Tongue (tissue), 2 donors: Measurements from ENCODE around the gene CMKLR1. TPM values are rescaled to one million over a fixed set of nuclear protein-coding genes. Genes with fewer than 3 reads are reported as not detected.

Source experiments
- DNase-seq: peaks from one replicate; pipeline ENCODE4 v3.0.0-alpha.2; 2015
- total RNA-seq: library from RNA; depleted of rRNA; stranded (reverse); fragments of >200 nt; gene quantifications from one replicate; pipeline ENCODE4 v1.2.3, GENCODE V29; 2014

The CMKLR1 gene
- total RNA-seq, 1 donor from 2014 or later = 6.1 TPM

DNA sequence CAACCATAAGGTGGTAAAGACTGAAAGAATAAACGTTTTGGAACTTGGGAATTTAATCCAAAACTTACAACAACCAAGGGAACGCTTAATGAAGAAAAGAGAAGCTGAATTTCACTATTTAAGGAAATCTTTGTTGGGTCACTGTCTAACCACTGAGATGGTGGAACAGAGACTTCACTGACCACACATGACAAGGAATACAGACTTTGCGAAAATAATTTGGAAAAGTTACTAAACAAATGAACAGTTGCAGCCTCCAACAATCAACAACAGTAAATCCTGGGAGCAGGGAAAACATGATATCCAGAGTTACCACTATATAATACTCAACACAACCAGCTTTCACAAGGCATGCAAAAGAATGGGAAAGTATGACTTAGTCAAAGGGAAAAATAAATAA lies 79.1 kb downstream of the CMKLR1 start:
- no peak for DNase-seq

GRCh38 chr12:108257610-108258106 lies 81.5 kb downstream of the CMKLR1 start:
- no peak for DNase-seq

GRCh38 chr12:108257004-108257403 lies 82.1 kb downstream of the CMKLR1 start:
- no peak for DNase-seq

DNA sequence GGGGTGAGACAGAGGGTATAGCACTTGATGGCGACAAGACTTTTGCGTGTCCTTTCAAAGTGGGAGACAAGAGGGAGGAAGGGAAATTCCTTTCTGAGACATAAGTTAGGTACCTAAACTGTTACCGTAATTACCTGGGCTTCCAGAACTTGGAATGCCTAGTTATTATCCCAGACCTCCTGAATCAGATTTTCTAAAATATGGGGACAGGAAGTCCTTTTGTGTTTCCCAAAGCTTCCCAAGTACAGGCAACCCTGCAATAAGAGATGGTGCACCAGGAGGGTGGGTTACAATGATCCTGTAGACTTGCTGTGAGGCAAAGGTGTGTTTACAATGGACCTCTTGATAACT lies 83.9 kb downstream of the CMKLR1 start:
- DNase-seq = no peak

- DNase-seq = no peak
Measured at GRCh38 chr12:108254517-108255251, 84.4 kb downstream of the CMKLR1 start.

DNA sequence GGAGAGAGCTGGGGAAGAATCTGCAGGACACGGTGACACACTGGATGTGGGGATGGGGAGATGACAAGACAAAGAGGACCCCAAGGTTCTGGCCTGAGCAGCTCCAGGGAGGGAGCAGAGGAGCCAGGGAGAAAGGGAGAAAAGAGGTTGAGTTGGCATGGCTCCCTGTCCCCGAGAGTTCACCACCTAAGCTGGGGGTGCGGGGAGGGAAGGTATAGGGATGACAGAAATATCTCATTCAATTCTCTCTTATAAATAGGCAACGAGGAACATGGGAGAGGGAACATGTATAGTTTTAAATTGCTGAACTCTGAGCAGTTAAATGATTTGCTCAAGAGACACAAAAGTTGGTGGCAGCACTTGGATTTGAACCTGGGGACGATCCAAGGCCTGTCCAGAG lies 85.1 kb downstream of the CMKLR1 start:
- no peak for DNase-seq

DNA sequence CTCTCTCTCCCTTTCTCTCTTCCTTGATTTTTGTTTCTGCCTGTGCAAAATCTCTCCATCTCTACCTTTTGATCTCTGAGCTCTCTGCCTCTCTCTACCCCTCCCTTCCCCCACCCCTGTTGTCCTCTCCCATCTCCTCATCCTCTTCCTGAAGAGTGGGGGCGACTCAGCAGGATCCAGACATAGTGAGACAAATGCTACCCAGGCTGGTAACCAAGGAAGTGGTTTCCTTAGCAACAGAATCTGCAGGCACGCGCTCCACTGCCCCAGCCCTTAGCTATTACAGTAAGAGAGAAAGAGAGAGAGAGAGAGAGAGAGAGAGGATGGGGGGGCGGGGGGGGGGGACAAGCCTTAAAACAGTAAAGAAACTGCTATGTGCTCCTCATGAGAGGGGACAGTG lies 85.6 kb downstream of the CMKLR1 start:
- DNase-seq = peak; percentile 17

DNA sequence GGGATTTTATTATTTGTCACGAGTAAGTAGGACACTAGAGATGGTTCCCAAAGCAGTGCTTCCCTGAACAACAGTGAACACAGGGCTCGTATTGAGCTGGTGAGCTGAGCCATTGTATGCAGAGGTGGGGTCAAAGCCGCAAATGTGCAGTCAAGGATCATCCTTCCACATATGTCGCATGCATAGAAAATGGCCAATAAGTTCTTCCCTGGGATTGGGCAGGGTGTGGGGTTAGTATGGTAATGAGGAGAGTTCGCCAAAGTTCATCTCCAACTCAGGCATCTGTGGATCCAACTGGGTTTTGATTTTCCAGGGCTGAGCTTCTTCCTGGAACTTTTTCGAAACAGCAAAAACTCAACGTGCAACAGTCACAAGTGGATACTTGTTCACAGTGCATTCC lies 86.6 kb downstream of the CMKLR1 start:
- no peak for DNase-seq

- DNase-seq = no peak
Measured at GRCh38 chr12:108248011-108248410, 91.1 kb downstream of the CMKLR1 start.

- DNase-seq = no peak
Measured at GRCh38 chr12:108247130-108247529, 92.0 kb downstream of the CMKLR1 start.

DNA sequence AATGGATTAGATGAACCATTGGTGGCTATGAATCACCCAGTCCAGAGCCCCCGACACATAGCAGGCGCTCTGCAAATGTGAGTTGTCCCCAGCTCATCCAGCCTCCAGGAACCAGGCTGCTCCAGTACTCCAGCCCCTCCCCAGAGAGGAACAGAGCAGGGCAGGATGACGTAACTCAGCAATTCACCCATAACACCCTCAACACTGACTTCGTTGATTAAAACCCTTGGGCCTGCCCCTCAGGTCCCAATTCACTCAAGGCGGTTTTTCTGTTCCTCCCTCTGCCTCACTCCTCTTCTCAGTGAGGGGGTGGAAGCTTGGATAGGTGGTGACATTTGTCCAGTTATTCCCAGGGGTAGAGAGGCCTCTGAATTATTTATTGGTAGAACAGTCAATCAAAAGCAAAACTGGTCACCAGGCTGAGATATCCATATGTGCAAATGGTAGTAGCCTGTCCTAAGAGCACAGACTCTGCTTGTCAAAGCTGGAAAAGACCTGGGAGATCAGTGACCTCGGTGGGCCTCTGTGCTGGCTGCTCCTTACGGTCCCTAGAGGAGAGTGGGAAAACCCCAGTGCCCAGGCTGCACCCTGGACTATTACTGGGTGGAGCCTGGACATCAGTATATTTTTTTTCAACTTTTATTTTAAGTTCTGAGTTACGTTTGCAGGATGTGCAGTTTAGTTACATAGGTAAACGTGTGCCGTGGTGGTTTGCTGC lies 97.0 kb downstream of the CMKLR1 start:
- DNase-seq = no peak

GRCh38 chr12:108240928-108241327 lies 98.2 kb downstream of the CMKLR1 start:
- DNase-seq = no peak

DNA sequence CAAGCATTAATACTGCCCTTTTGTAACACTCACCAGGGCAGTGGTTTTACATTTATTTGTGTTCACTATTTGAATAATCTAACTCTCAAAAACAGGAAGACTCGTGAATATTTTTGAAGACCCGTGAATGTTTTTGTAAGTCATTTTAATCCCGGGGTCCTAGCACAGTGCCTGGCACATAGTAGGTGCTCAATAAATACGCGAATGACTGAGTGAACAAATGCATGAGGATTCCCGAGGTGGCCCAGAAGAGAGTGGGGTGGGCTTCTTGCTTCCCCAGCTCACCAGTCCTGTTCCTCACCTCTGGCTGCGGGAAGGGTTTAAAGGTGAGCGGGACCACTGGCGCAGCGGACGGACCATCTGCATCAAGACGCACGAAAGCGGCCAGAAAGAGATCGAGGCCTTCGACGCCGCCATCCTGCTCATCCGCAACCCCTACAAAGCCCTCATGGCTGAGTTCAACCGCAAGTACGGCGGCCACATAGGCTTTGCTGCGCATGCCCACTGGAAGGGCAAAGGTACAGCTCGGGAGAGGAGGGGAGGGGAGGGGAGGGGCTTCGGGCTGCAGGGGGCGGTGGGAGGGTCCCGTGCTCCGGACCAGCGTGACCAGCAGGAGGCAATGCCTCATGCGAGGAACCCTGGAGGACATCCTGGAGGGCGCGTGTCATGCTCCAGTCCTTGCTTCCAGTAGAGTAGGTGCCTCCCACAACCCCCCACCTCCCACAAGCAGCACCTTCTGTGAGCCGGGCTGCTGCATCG lies 98.9 kb downstream of the CMKLR1 start:
- no peak for DNase-seq

GRCh38 chr12:108239378-108239777 lies 99.7 kb downstream of the CMKLR1 start:
- no peak for DNase-seq

DNA sequence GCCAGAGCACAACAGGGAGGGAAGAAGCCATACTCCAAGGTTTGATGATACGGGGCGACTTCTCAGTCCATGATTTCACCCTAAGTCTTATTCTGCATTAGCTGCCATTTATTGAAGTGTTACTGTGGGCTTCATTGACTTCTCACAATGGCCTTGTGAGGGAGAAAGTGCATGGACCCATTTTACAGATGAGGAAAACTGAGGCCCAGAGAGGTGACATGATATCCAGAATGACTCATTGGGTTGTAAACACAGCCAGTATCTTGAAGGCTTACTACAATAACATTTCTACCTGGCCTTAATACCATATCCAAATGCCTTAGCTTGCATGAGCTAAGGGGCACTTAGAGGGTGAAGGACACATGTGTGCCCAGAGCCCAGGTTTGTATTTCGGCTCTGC lies 100.6 kb downstream of the CMKLR1 start:
- DNase-seq = no peak

Other genes with a start within 250 kb of the CMKLR1 start
- 5.5 TPM for gene WSCD2, start 210.0 kb downstream of the CMKLR1 start, total RNA-seq
- gene FICD, start 176.0 kb upstream of the CMKLR1 start, total RNA-seq = 2.8 TPM
- 79.1 TPM for gene SART3, start 221.9 kb upstream of the CMKLR1 start, total RNA-seq
- 111 TPM for gene ISCU, start 223.3 kb upstream of the CMKLR1 start, total RNA-seq